ENCODE data around the gene KIAA1328. TPM values are rescaled to one million over a fixed set of nuclear protein-coding genes. Genes with fewer than 3 reads are reported as not detected.

Gene KIAA1328
- total RNA-seq, 6 experiments from 2014 or later = 2.0 to 4.5 (median 2.9) TPM

DNA sequence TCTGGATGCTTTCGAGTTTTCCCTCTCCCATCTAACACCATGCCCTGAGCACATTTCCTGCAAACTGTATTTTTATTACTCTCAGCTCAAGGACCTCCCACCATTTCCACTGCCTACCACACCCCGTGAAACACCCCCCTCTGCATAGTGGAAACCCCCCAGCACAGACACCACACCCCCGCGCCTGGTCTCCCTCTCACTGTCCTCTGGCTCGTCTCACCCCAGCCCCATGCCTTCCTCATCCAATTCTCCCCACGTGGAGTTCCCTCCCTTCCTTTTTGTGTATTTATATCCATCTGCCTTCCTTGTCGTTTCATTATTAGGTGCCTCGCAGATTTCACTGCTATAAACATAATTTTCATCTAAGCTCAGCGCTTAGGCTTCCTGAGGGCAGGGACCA is 429.2 kb downstream of the KIAA1328 start:
- H3K9me3 ChIP-seq = no peaks in the 10 kb centered on the region
- intact Hi-C loops (cut with DNase I) = no loop called here
- no peak for ATAC-seq
- WGBS (ENCODE audit: insufficient coverage, low coverage, low lambda C conversion rate, missing lambda C conversion rate) = 37% methylated on average over 9 of the region's 9 CpGs
- peak in 2 of 3 donors; percentile 0 to 14 for DNase-seq
- H3K36me3 ChIP-seq = no peaks in the 10 kb centered on the region
- no peak overlapping the region for H3K4me3 ChIP-seq
- TF ChIP-seq, protein P1, sequence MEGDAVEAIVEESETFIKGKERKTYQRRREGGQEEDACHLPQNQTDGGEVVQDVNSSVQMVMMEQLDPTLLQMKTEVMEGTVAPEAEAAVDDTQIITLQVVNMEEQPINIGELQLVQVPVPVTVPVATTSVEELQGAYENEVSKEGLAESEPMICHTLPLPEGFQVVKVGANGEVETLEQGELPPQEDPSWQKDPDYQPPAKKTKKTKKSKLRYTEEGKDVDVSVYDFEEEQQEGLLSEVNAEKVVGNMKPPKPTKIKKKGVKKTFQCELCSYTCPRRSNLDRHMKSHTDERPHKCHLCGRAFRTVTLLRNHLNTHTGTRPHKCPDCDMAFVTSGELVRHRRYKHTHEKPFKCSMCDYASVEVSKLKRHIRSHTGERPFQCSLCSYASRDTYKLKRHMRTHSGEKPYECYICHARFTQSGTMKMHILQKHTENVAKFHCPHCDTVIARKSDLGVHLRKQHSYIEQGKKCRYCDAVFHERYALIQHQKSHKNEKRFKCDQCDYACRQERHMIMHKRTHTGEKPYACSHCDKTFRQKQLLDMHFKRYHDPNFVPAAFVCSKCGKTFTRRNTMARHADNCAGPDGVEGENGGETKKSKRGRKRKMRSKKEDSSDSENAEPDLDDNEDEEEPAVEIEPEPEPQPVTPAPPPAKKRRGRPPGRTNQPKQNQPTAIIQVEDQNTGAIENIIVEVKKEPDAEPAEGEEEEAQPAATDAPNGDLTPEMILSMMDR (IDR thresholded peaks at IDR 0.05) = no peak
- TF ChIP-seq POLR2A (IDR thresholded peaks at IDR 0.05) = no peak
- peaks cover 0 to 4% (median 0%) of the 10 kb centered on the region in 4 donors for H3K4me1 ChIP-seq
- H3K27ac ChIP-seq = no peak overlapping the region
- H3K27me3 ChIP-seq = peaks cover 0 to 5% of the 10 kb centered on the region in 2 donors

DNA sequence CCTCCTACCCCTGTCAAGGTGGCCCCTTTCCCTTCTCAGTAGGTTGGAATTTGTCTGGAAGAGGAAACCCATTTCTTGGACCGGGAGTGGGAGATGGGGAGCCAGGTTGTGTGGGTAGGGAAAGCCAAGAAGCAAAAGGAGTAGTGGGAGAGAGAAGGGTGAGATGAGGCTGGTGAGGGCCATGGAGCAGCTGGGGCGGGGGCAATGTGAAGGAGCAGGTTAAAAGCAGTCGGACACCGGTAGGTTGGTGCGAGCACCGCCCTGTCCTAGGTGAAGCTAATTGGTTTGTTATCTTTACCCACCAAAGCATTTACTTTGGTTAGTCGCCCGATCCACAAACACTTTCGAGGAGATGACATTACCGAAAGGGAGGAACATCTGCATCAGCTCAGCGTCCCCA is 429.9 kb downstream of the KIAA1328 start:
- 20% methylated on average over 11 of the region's 11 CpGs for WGBS (ENCODE audit: insufficient coverage, low coverage, low lambda C conversion rate, missing lambda C conversion rate)
- no peaks in the 10 kb centered on the region for H3K9me3 ChIP-seq
- no peak for TF ChIP-seq POLR2A (IDR thresholded peaks at IDR 0.05)
- TF ChIP-seq, protein P1 (IDR thresholded peaks at IDR 0.05) = no peak
- no peaks in the 10 kb centered on the region for H3K36me3 ChIP-seq
- intact Hi-C loops (cut with DNase I) = no loop called here
- peaks cover 0 to 5% of the 10 kb centered on the region in 2 donors for H3K27me3 ChIP-seq
- ATAC-seq (no peak), DNase-seq (peak in 2 of 3 donors; percentile 2 to 8)
- no peak overlapping the region for H3K4me3 ChIP-seq
- no peaks in the 10 kb centered on the region for H3K4me1 ChIP-seq
- H3K27ac ChIP-seq = no peak overlapping the region

DNA sequence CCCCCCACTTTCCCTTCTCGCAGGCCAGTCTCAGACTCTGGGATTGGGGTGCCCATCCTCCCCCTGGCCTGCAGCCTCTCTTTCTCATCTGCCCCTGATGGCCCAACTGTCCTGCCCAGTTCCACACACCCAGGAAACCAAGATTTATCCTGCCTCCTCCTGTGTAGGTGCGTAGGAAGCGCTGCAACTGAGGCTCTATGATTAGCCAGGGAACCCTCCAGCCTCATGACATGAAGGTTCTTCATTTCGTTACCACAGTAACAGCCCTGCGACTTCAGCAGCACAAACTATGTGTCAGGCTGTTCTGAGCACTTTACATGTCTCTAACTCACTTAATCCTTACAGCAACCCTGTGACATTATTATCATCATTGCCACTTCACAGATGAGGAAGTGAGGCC is 430.8 kb downstream of the KIAA1328 start:
- TF ChIP-seq, protein P1 (IDR thresholded peaks at IDR 0.05) = no peak
- TF ChIP-seq POLR2A (IDR thresholded peaks at IDR 0.05) = no peak
- no peaks in the 10 kb centered on the region for H3K36me3 ChIP-seq
- WGBS (ENCODE audit: insufficient coverage, low coverage, low lambda C conversion rate, missing lambda C conversion rate) = 77% methylated on average over 3 of the region's 5 CpGs
- H3K4me1 ChIP-seq = no peaks in the 10 kb centered on the region
- H3K27me3 ChIP-seq = no peaks in the 10 kb centered on the region
- no peak overlapping the region for H3K27ac ChIP-seq
- no peak overlapping the region for H3K4me3 ChIP-seq
- ATAC-seq (no peak), DNase-seq (no peak)
- intact Hi-C loops (cut with DNase I) = no loop called here
- no peaks in the 10 kb centered on the region for H3K9me3 ChIP-seq

DNA sequence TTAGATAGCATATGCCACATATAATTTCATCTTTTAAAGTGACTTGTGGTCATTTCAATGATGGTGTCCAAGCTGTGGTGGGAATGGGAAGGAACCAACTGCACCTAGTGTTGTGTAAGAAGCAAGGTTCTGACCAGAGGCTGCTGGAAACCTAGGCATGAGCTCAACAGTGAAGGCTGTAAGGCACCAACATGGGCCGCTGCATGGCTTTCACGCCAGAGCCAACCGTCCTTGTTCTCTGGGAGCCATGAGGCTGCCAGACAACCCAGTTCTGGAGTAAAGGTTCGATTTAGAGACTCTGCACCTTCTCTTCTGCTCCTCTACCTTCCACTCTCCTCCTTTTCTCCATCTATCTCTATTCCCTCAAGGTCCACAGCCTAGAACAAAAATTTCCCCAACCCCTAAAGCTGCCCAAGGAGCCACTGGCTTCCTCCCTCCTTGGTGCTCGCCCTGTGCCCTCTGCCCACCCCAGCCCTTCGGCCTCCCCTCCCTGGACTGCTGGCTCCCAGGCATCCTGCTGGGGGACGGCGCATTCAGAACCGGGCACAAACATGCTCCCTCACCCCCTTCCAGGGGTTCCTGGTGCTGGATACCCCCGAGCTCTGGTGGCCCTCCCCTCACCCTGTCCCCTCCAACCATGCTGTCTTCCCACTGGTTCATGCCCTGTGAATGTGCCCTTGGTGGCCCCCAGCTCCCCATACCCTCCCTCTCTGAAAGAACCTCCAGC is 431.6 kb downstream of the KIAA1328 start:
- TF ChIP-seq POLR2A (IDR thresholded peaks at IDR 0.05) = no peak
- TF ChIP-seq, protein P1 (IDR thresholded peaks at IDR 0.05) = no peak
- Histone ChIP-seq H3K4me1 (no peaks in the 10 kb centered on the region), H3K9me3 (no peaks in the 10 kb centered on the region), H3K27ac (no peak overlapping the region), H3K36me3 (no peaks in the 10 kb centered on the region), H3K4me3 (no peak overlapping the region), H3K27me3 (no peaks in the 10 kb centered on the region)
- intact Hi-C loops (cut with DNase I) = no loop called here
- no peak for DNase-seq
- 58% methylated on average over 5 of the region's 10 CpGs for WGBS (ENCODE audit: insufficient coverage, low coverage, low lambda C conversion rate, missing lambda C conversion rate)
- no peak for ATAC-seq

Data from right lobe of liver (tissue), 6 donors.